A549 treated with DMSO at 1 μM for 4 hours (cell line): ENCODE measurements around the gene CD80. TPM values are rescaled to one million over a fixed set of nuclear protein-coding genes. Genes with fewer than 3 reads are reported as not detected.

Experiments used
- total RNA-seq: library from RNA; stranded (reverse); fragments of 200-300 nt; extraction: Qiagen RNA extraction; gene quantifications from 5 replicates; pipeline ENCODE4 v1.2.3, GENCODE V29; 2022; ENCODE audit warnings: low read depth

Gene CD80, protein sequence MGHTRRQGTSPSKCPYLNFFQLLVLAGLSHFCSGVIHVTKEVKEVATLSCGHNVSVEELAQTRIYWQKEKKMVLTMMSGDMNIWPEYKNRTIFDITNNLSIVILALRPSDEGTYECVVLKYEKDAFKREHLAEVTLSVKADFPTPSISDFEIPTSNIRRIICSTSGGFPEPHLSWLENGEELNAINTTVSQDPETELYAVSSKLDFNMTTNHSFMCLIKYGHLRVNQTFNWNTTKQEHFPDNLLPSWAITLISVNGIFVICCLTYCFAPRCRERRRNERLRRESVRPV
- total RNA-seq: not detected in 5 replicates

GRCh38 chr3:119559441-119559963 lies at the start of gene CD80:
Gene CD80 (minus strand): TSS chr3:119559614. CDS start chr3:119557728, 1,886 bp downstream.

DNA sequence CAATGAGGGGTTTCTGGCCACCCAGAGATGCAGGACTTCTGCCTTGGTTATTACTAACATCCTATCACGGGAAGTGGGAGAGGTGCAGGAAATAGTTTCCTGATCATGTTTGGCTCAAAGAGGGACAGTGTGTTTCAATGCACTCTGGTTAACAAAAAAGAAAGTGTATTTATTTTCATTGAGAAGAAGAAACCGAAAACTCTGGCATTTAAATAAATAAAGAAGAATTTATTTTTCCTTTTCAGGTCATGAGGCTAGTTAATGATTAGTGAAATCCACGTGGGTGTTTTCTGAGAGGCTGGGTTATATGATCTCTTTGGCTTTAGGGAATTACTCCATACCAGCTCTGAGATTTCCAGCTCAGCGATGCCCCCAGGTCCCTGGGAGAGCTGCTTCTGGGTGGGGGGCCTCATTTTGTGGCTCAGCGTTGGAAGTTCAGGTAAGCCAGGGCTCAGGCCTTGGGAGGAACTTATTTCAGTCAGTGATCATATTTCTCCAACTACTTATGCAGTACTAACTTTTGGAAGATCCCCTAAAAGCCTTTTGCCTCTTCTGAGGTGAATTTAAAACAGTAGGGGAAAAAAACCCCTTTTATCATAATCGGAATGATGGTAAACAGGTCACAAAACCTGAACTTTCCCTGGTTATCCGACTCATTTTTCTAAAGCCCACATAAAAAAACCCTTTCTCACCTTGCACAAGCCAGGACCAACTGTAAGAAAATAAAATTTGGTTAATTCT lies 38.3 kb upstream of the CD80 start, which contains the start of gene PLA1A:
Gene PLA1A (plus strand): TSS at position 338 of the 741 bp plus-strand sequence. CDS start 29 bp downstream, at position 367.

DNA sequence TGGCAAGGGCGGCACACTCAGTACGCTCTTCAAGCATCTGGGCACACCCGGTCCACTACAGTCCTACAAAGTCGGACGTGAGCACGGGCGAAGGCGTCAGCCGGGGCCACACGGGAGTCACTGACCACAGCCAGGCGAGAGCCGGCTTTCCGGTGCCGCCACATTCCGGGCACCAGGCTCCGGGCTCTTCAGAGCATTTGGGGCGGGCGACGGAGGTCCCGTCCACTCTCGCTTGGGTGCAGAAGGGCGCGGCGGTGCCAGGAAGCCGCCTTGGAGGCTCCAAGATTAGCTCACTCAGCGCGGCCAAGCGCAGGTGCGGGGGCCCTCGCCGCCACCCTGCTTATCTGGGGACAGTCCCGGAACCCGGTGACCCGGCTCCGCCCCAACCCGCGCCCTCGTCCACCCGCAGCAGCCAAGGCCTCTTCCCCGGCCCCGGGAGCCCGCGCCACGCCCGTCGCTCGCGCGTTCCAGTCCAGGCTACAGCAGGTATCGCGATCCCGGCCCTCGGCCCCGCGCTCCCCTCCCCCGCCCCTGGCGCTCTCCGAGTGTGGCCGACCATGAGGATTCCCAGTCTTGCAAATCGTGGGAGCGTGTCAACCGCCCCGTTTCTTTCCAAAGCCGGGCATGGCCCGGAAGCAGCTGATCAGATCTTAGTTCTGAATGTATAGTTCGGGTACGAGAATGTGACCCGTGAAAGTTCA lies 20.1 kb upstream of the CD80 start, which contains the start of gene ADPRH:
Gene ADPRH (plus strand): TSS at position 127 of the 701 bp plus-strand sequence. CDS start 2,678 bp downstream, outside the sequence.

DNA sequence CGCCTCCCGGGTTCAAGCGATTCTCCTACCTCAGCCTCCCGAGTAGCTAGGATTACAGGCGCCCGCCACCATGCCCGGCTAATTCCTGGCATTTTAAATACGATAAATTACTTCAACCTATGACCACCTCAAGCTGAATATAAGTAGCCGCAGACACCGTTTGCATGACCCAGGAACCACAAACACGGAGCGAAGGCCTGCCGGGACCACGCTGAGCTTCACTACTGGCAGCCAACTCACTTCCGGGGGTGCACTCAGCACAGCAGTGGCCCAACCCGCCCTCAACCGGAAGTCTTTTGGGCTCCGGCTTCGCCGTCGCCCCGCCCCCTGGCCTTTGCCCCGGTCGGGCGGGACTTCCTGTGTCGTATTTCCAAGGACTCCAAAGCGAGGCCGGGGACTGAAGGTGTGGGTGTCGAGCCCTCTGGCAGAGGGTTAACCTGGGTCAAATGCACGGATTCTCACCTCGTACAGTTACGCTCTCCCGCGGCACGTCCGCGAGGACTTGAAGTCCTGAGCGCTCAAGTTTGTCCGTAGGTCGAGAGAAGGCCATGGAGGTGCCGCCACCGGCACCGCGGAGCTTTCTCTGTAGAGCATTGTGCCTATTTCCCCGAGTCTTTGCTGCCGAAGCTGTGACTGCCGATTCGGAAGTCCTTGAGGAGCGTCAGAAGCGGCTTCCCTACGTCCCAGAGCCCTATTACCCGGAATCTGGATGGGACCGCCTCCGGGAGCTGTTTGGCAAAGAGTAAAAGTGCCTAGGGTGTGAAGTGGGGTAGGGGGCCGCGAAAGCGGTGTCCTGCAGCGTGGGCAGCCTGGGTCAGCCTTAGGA lies 61.0 kb downstream of the CD80 start, which contains the start of gene TIMMDC1:
Gene TIMMDC1 (plus strand): TSS at position 362 of the 826 bp plus-strand sequence. CDS start 187 bp downstream, at position 549.

Other genes starting within 250 kb of the CD80 start
- gene TMEM39A, start 96.0 kb downstream of the CD80 start, total RNA-seq: 25.0 to 34.3 TPM (median 31.6 TPM) in 5 replicates
- gene POGLUT1, start 90.7 kb downstream of the CD80 start, total RNA-seq: 8.3 to 12.9 TPM (median 10.1 TPM) in 5 replicates
- gene TIMMDC1, start 61.1 kb downstream of the CD80 start, total RNA-seq: 56.4 to 87.6 TPM (median 82.3 TPM) in 5 replicates
- 2.9 to 3.4 TPM (median 3.0 TPM) in 5 replicates for gene ADPRH, start 19.9 kb upstream of the CD80 start, total RNA-seq
- 0.13 to 0.45 TPM (median 0.22 TPM) in 5 replicates for gene PLA1A, start 38.3 kb upstream of the CD80 start, total RNA-seq
- 0.16 to 0.99 TPM (median 0.24 TPM) in 4 of 5 replicates, not detected in the other for gene POPDC2, start 101.0 kb upstream of the CD80 start, total RNA-seq
- gene COX17, start 117.8 kb upstream of the CD80 start, total RNA-seq: 99.7 to 114 TPM (median 106 TPM) in 5 replicates
- 0.20 to 0.41 TPM (median 0.32 TPM) in 4 of 5 replicates, not detected in the other for gene CFAP91, start 143.4 kb upstream of the CD80 start, total RNA-seq
- not detected in 5 replicates for gene NR1I2, start 222.5 kb upstream of the CD80 start, total RNA-seq